ENCODE results near the gene FH.

- TF ChIP-seq CTCF (conservative IDR thresholded peaks at IDR 0.05; ENCODE audit: low read length) (no peak), EZH2phosphoT487 (IDR thresholded peaks at IDR 0.05; ENCODE audit: borderline replicate concordance) (no peak)
Measured at GRCh38 chr1:241457421-241457820, 62.1 kb downstream of the FH start.
